ENCODE data around the gene IRS2.

- no peak for TF ChIP-seq POLR2A (IDR thresholded peaks at IDR 0.05; ENCODE audit: low read depth, low read length)
- no peak for TF ChIP-seq POLR2AphosphoS5 (IDR thresholded peaks at IDR 0.05; ENCODE audit: low read depth, low read length)
- no peak for TF ChIP-seq TAF1 (IDR thresholded peaks at IDR 0.05; ENCODE audit: low read depth, low read length)
- TF ChIP-seq POU2F2 (IDR thresholded peaks at IDR 0.05; ENCODE audit: low read depth, low read length), result no peak
These were observed 45.7 kb downstream of the IRS2 start for GRCh38 chr13:109740721-109741120.
